PFSK-1 (cell line): ENCODE data around the gene GSC2.

Source experiments
- FOXP2 ChIP-seq: optimal IDR thresholded peaks from 2 replicates; pipeline ENCODE3; 2011; ENCODE audit warnings: borderline replicate concordance, control low read depth, inconsistent platforms; ENCODE audit not compliant: insufficient read depth; ENCODE audit errors: extremely low read length, extremely low read depth
- POLR2AphosphoS5 ChIP-seq: IDR thresholded peaks from 2 replicates; pipeline ENCODE4 v1.6.1; 2012; ENCODE audit warnings: low read depth, mild to moderate bottlenecking, control low read depth, low read length, moderate library complexity
- REST ChIP-seq, 2 experiments: IDR thresholded peaks; 2 replicates each; pipeline versions ENCODE4 v1.6.1 to v1.8.0; 2011 to 2012; ENCODE audit warnings: low read depth in 2 of 2, low read length in 2 of 2, control low read depth in 1 of 2, inconsistent platforms in 1 of 2, mild to moderate bottlenecking in 1 of 2, moderate library complexity in 1 of 2; ENCODE audit not compliant: insufficient read depth in 1 of 2
- SIN3A ChIP-seq: IDR thresholded peaks from 2 replicates; pipeline ENCODE4 v1.6.1; 2012; ENCODE audit warnings: mild to moderate bottlenecking, low read length, moderate library complexity, borderline replicate concordance; ENCODE audit not compliant: insufficient read depth
- TAF1 ChIP-seq: IDR thresholded peaks from 2 replicates; pipeline ENCODE4 v1.6.1; 2012; ENCODE audit warnings: low read length, control low read depth, borderline replicate concordance; ENCODE audit not compliant: insufficient read depth

Gene GSC2

GRCh38 chr22:19180234-19180633 lies 30.1 kb upstream of the GSC2 start:
- TF ChIP-seq REST (IDR thresholded peaks at IDR 0.05; ENCODE audit: insufficient read depth in 1 of 2, low read depth in 2 of 2, low read length in 2 of 2) (no peak), POLR2AphosphoS5 (no peak), SIN3A (no peak), FOXP2 (no peak), TAF1 (no peak)

DNA sequence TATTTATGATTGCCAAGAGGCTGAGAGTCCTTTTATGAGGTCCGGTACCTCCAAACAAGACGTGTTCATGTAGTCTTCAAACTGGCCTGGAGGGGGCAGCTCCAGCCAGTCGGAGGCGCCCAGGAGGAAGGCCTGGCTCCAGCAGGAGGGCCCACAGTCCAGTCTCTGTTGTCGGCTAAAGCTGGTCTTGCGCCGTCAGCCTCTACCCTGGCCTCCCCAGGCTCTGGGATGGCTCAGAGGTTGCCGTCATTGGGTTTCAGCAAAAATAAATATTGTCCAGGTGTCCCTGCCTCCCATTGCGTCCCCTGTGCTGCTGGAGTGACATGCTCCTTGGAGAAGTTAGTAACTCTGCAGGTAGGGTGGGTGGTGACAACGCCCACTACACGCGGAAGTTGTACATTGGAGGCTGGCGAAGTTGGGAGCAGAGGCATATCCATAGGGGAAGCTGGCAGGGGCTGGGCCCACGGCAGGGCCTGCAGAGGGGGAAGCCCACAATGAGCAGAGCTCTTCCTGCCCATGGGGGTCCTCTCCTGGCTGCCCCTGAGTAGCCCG lies 29.5 kb upstream of the GSC2 start:
- TF ChIP-seq SIN3A = no peak
- no peak for TF ChIP-seq POLR2AphosphoS5

GRCh38 chr22:19178657-19179496 lies 28.8 kb upstream of the GSC2 start, which contains the start of gene SLC25A1:
TSS of gene SLC25A1 (minus strand) at chr22:19178736. CDS start at chr22:19178673, 63 bp downstream.
- TF ChIP-seq REST (IDR thresholded peaks at IDR 0.05; ENCODE audit: insufficient read depth in 1 of 2, low read depth in 2 of 2, low read length in 2 of 2) = no peak
- TF ChIP-seq POLR2AphosphoS5 = peak; percentile 35; the same call in 1 of the 2 replicates

- TF ChIP-seq REST (IDR thresholded peaks at IDR 0.05; ENCODE audit: insufficient read depth in 1 of 2, low read depth in 2 of 2, low read length in 2 of 2) (no peak), FOXP2 (peak; percentile 25)
These were observed 28.1 kb upstream of the GSC2 start for GRCh38 chr22:19178065-19178656.

DNA sequence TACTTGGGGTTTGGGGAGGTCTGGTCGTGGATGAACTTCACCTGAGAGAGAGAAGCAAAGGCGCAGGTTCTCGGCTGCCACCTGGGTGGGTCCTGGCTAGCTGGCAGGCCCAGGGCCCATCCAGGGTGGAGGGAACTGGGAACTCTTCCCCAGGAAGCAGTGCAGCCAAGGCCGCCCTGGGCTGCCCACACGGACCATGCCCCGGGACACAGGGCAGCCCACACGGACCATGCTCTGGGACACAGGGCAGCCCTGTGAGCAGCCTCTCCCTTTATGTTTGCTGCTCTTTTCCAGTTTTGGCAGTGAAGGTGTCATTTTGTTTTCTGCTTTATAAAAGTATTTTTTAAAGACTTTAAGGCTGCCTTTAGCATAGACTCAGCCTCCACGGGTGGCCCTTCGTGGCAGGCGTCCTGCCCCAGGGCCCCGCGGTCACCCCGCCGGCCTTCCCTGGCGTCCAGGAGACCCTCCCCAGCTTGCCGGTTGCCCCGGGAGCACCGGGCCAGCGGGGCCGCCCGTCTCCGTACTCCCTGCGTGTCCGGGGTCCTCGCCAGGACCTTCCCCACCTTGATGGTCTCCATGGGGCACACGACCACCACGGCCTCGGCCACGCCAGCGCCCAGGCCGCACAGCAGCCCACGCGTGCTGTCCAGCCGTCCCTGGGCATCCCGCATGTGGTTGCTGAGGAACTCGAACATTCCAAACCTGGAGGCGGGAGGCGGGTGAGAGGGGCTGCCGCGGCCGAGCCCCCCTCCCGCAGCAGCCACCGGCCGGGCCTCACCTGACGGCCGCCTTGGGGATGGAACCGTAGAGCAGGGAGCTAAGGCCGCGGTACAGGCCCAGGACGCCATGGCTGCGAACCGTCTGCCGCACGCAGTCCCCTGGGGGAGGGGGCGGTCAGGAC lies 27.3 kb upstream of the GSC2 start:
- TF ChIP-seq FOXP2 = no peak
- TF ChIP-seq TAF1 = no peak
- TF ChIP-seq REST (IDR thresholded peaks at IDR 0.05; ENCODE audit: insufficient read depth in 1 of 2, low read depth in 2 of 2, low read length in 2 of 2) = no peak
- no peak for TF ChIP-seq SIN3A
- TF ChIP-seq POLR2AphosphoS5 = no peak
